Activated CD4-positive, alpha-beta T cell treated with anti-CD3 and anti-CD28 coated beads, Interleukin-2, amount 50 U/mL, for 4 hours (primary cell): ENCODE measurements around the gene DNAJC15.

Experiments
- DNase-seq, 2 experiments: peaks; one replicate each; pipeline ENCODE4 v3.0.0-alpha.2; 2020

The DNAJC15 gene

GRCh38 chr13:43089912-43090498 is 66.6 kb downstream of the DNAJC15 start:
- DNase-seq = no peak

GRCh38 chr13:43094901-43095300 is 71.5 kb downstream of the DNAJC15 start:
- no peak for DNase-seq

GRCh38 chr13:43095771-43096719 is 72.7 kb downstream of the DNAJC15 start:
- no peak for DNase-seq

- no peak for DNase-seq
These were observed 77.3 kb downstream of the DNAJC15 start for GRCh38 chr13:43100667-43101066.

- DNase-seq = no peak
These were observed 78.9 kb downstream of the DNAJC15 start for GRCh38 chr13:43102304-43102703.

- no peak for DNase-seq
These were observed 84.4 kb downstream of the DNAJC15 start for GRCh38 chr13:43107780-43108179.

GRCh38 chr13:43110036-43110435 is 86.7 kb downstream of the DNAJC15 start:
- no peak for DNase-seq

- no peak for DNase-seq
These were observed 87.3 kb downstream of the DNAJC15 start for GRCh38 chr13:43110658-43111057.

GRCh38 chr13:43111559-43112400 is 88.4 kb downstream of the DNAJC15 start:
- no peak for DNase-seq

- DNase-seq = no peak
These were observed 90.2 kb downstream of the DNAJC15 start for GRCh38 chr13:43113603-43114002.

- DNase-seq = no peak
These were observed 91.1 kb downstream of the DNAJC15 start for GRCh38 chr13:43114504-43114903.

GRCh38 chr13:43115141-43115540 is 91.8 kb downstream of the DNAJC15 start:
- DNase-seq = no peak

- no peak for DNase-seq
These were observed 92.9 kb downstream of the DNAJC15 start for GRCh38 chr13:43116242-43116641.

GRCh38 chr13:43118521-43118920 is 95.1 kb downstream of the DNAJC15 start:
- no peak for DNase-seq

- no peak for DNase-seq
These were observed 95.8 kb downstream of the DNAJC15 start for GRCh38 chr13:43119206-43119605.

GRCh38 chr13:43122791-43123190 is 99.4 kb downstream of the DNAJC15 start:
- no peak for DNase-seq

- no peak for DNase-seq
These were observed 100.5 kb downstream of the DNAJC15 start for GRCh38 chr13:43123856-43124255.

- no peak for DNase-seq
These were observed 101.1 kb downstream of the DNAJC15 start for GRCh38 chr13:43124490-43124889.

GRCh38 chr13:43126420-43126819 is 103.0 kb downstream of the DNAJC15 start:
- no peak for DNase-seq

- DNase-seq = no peak
These were observed 103.9 kb downstream of the DNAJC15 start for GRCh38 chr13:43127103-43127798.

GRCh38 chr13:43127827-43128226 is 104.4 kb downstream of the DNAJC15 start:
- DNase-seq = no peak

- no peak for DNase-seq
These were observed 105.1 kb downstream of the DNAJC15 start for GRCh38 chr13:43128504-43128961.

GRCh38 chr13:43129066-43129465 is 105.7 kb downstream of the DNAJC15 start:
- no peak for DNase-seq
